Measurements from ENCODE around the gene REPIN1. TPM values are rescaled to one million over a fixed set of nuclear protein-coding genes. Genes with fewer than 3 reads are reported as not detected.

The REPIN1 gene
- total RNA-seq, 1 donor from 2014 or later: 86.0 TPM

DNA sequence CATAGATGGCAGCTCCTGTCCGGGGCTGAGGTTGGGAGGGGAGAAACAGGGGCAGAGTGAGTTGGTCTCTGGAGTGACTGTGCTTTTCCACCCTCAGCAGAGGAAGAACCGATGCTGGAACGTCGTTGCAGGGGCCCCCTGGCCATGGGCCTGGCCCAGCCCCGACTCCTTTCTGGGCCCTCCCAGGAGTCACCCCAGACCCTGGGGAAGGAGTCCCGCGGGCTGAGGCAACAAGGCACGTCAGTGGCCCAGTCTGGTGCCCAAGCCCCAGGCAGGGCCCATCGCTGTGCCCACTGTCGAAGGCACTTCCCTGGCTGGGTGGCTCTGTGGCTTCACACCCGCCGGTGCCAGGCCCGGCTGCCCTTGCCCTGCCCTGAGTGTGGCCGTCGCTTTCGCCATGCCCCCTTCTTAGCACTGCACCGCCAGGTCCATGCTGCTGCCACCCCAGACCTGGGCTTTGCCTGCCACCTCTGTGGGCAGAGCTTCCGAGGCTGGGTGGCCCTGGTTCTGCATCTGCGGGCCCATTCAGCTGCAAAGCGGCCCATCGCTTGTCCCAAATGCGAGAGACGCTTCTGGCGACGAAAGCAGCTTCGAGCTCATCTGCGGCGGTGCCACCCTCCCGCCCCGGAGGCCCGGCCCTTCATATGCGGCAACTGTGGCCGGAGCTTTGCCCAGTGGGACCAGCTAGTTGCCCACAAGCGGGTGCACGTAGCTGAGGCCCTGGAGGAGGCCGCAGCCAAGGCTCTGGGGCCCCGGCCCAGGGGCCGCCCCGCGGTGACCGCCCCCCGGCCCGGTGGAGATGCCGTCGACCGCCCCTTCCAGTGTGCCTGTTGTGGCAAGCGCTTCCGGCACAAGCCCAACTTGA is 2.7 kb downstream of the REPIN1 start:
- Histone ChIP-seq H3K36me3 (peaks cover 50% of the 10 kb centered on the region), H3K9me3 (no peaks in the 10 kb centered on the region), H3K4me1 (peaks cover 47% of the 10 kb centered on the region), H3K27ac (no peak overlapping the region), H3K27me3 (ENCODE audit: low read depth) (no peaks in the 10 kb centered on the region), H3K4me3 (no peak overlapping the region)
- intact Hi-C loops (cut with DNase I): no loop called here
- ATAC-seq: no peak
- DNase-seq: no peak
- TF ChIP-seq CTCF (IDR thresholded peaks at IDR 0.05): no peak

- no peak for DNase-seq
- TF ChIP-seq CTCF (IDR thresholded peaks at IDR 0.05): no peak
- no peaks in the 10 kb centered on the region for H3K9me3 ChIP-seq
- H3K36me3 ChIP-seq: peaks cover 50% of the 10 kb centered on the region
- H3K27me3 ChIP-seq (ENCODE audit: low read depth): no peaks in the 10 kb centered on the region
- ATAC-seq: no peak
- H3K27ac ChIP-seq: no peak overlapping the region
- H3K4me3 ChIP-seq: no peak overlapping the region
- intact Hi-C loops (cut with DNase I): no loop called here
- peaks cover 46% of the 10 kb centered on the region for H3K4me1 ChIP-seq
These were observed 3.3 kb downstream of the REPIN1 start for GRCh38 chr7:150371996-150372270.

DNA sequence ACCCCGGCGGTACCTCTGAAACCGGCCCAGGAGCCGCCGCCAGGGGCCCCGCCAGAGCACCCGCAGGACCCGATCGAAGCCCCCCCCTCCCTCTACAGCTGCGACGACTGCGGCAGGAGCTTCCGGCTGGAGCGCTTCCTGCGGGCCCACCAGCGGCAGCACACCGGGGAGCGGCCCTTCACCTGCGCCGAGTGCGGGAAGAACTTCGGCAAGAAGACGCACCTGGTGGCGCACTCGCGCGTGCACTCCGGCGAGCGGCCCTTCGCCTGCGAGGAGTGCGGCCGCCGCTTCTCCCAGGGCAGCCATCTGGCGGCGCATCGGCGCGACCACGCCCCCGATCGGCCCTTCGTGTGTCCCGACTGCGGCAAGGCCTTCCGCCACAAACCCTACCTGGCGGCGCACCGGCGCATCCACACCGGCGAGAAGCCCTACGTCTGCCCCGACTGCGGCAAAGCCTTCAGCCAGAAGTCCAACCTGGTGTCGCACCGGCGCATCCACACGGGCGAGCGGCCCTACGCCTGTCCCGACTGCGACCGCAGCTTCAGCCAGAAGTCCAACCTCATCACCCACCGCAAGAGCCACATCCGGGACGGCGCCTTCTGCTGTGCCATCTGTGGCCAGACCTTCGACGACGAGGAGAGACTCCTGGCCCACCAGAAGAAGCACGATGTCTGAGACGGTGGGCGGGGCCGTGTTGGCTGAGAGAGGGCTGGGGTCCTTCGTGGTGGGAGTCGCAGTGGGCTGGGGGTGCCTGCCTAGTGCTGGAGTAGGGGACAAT is 3.8 kb downstream of the REPIN1 start:
- Histone ChIP-seq H3K4me1 (peaks cover 45% of the 10 kb centered on the region), H3K9me3 (no peaks in the 10 kb centered on the region), H3K27ac (no peak overlapping the region), H3K27me3 (ENCODE audit: low read depth) (no peaks in the 10 kb centered on the region), H3K4me3 (no peak overlapping the region), H3K36me3 (peaks cover 50% of the 10 kb centered on the region)
- TF ChIP-seq CTCF (IDR thresholded peaks at IDR 0.05): no peak
- ATAC-seq: no peak
- DNase-seq: no peak
- intact Hi-C loops (cut with DNase I): no loop called here

DNA sequence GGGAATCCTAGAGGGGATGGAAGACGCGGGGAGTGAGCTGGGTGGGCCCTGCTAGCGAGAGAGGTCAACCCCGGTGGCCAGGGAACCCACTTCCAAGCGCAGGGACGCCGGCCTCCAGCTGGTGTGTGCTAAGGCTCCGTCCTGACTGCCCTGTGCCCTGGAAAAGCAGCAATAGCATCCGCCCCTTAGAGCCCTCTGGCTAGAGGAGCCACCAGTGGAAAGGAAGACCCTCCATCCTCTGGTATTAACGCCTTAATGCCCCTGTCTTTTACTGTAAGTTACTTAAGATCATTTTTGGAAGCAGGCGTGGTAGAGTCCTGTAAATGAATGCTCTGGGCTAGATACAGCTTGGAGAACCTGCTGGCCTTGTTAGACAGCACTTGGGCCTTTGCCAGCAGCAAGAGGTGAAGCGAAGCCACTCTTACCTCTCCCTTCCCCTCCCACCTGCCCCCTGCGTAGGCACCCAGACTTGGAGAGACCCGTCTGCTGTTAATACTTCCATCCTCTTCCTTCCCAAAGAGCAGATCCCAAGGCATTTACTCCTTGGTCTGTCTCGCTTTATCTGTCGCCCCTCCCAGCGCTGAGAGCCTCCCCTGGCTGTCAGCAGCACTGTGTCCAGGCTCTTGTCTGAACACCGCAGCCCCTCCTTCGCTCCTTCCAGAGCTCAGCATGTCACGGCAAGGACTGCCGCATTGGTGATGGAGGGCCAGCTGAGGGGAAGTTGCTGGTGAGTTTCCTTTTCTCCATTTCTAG is 4.6 kb downstream of the REPIN1 start:
- ATAC-seq: no peak
- no peak overlapping the region for H3K4me3 ChIP-seq
- intact Hi-C loops (cut with DNase I): no loop called here
- H3K36me3 ChIP-seq: peaks cover 50% of the 10 kb centered on the region
- H3K4me1 ChIP-seq: peaks cover 45% of the 10 kb centered on the region
- no peaks in the 10 kb centered on the region for H3K27me3 ChIP-seq (ENCODE audit: low read depth)
- H3K9me3 ChIP-seq: no peaks in the 10 kb centered on the region
- H3K27ac ChIP-seq: no peak overlapping the region
- DNase-seq: no peak
- no peak for TF ChIP-seq CTCF (IDR thresholded peaks at IDR 0.05)

- H3K27ac ChIP-seq: no peak overlapping the region
- no peak for DNase-seq
These were observed 5.4 kb downstream of the REPIN1 start for GRCh38 chr7:150374026-150374425.

More at GRCh38 chr7:150374026-150374425, 5.4 kb downstream of the REPIN1 start:
- no peak for TF ChIP-seq CTCF (IDR thresholded peaks at IDR 0.05)
- Histone ChIP-seq H3K4me3 (no peak overlapping the region), H3K36me3 (peaks cover 50% of the 10 kb centered on the region), H3K9me3 (no peaks in the 10 kb centered on the region), H3K4me1 (peaks cover 48% of the 10 kb centered on the region), H3K27me3 (ENCODE audit: low read depth) (no peaks in the 10 kb centered on the region)
- ATAC-seq: no peak
- intact Hi-C loops (cut with DNase I): no loop called here

All from lower lobe of right lung (tissue), 2 donors.